Measurements from ENCODE around the gene IFT122.
A peak's percentile ranks its signal among the peaks of the same experiment; 100 is the strongest.
"Not testable (repeated sequence)": the region's sequence is repeated elsewhere in the genome, so short reads cannot be mapped to it uniquely, and the experiment has no call there.

Gene IFT122

GRCh38 chr3:129402616-129403015 lies 37.4 kb upstream of the IFT122 start:
- TF ChIP-seq POLR2AphosphoS5 (IDR thresholded peaks at IDR 0.05; ENCODE audit: low read depth, low read length) (no peak), SPI1 (IDR thresholded peaks at IDR 0.05; ENCODE audit: low read depth, low read length) (peak; percentile 58)
- DNase-seq (ENCODE audit: insufficient read length, low spot score) (no peak), FAIRE-seq (no peak)

- TF ChIP-seq TAF1 (IDR thresholded peaks at IDR 0.05; ENCODE audit: low read depth, low read length) (no peak), PAX5 (IDR thresholded peaks at IDR 0.05; ENCODE audit: insufficient read depth, low read length, severe bottlenecking) (no peak)
- FAIRE-seq: no peak
- no peak for DNase-seq (ENCODE audit: insufficient read length, low spot score)
These were observed 36.6 kb upstream of the IFT122 start for GRCh38 chr3:129403450-129403849.

- TF ChIP-seq SPI1 (IDR thresholded peaks at IDR 0.05; ENCODE audit: low read depth, low read length) (no peak), PAX5 (IDR thresholded peaks at IDR 0.05; ENCODE audit: insufficient read depth, low read length, severe bottlenecking) (no peak), POLR2A (IDR thresholded peaks at IDR 0.05; ENCODE audit: low read depth, low read length) (no peak), TAF1 (IDR thresholded peaks at IDR 0.05; ENCODE audit: low read depth, low read length) (no peak), POU2F2 (IDR thresholded peaks at IDR 0.05; ENCODE audit: low read depth, low read length) (no peak), POLR2AphosphoS5 (IDR thresholded peaks at IDR 0.05; ENCODE audit: low read depth, low read length) (no peak)
These were observed 35.9 kb upstream of the IFT122 start for GRCh38 chr3:129404130-129404529.

GRCh38 chr3:129404610-129405009 lies 35.4 kb upstream of the IFT122 start:
- no peak for TF ChIP-seq POLR2AphosphoS5 (IDR thresholded peaks at IDR 0.05; ENCODE audit: low read depth, low read length)
- no peak for TF ChIP-seq SPI1 (IDR thresholded peaks at IDR 0.05; ENCODE audit: low read depth, low read length)
- TF ChIP-seq PAX5 (IDR thresholded peaks at IDR 0.05; ENCODE audit: insufficient read depth, low read length, severe bottlenecking): no peak
- no peak for TF ChIP-seq TAF1 (IDR thresholded peaks at IDR 0.05; ENCODE audit: low read depth, low read length)
- no peak for TF ChIP-seq POU2F2 (IDR thresholded peaks at IDR 0.05; ENCODE audit: low read depth, low read length)
- TF ChIP-seq POLR2A (IDR thresholded peaks at IDR 0.05; ENCODE audit: low read depth, low read length): no peak
- DNase-seq (ENCODE audit: insufficient read length, low spot score) (no peak), FAIRE-seq (peak; percentile 84)

More at GRCh38 chr3:129404130-129404529, 35.9 kb upstream of the IFT122 start:
- FAIRE-seq (no peak), DNase-seq (ENCODE audit: insufficient read length, low spot score) (no peak)

- no peak for TF ChIP-seq SPI1 (IDR thresholded peaks at IDR 0.05; ENCODE audit: low read depth, low read length)
- FAIRE-seq (no peak), DNase-seq (ENCODE audit: insufficient read length, low spot score) (no peak)
These were observed 30.5 kb upstream of the IFT122 start for GRCh38 chr3:129409541-129409940.

- FAIRE-seq (no peak), DNase-seq (ENCODE audit: insufficient read length, low spot score) (no peak)
- TF ChIP-seq PAX5 (IDR thresholded peaks at IDR 0.05; ENCODE audit: insufficient read depth, low read length, severe bottlenecking) (no peak), SPI1 (IDR thresholded peaks at IDR 0.05; ENCODE audit: low read depth, low read length) (no peak), POLR2A (IDR thresholded peaks at IDR 0.05; ENCODE audit: low read depth, low read length) (no peak), POU2F2 (IDR thresholded peaks at IDR 0.05; ENCODE audit: low read depth, low read length) (no peak), POLR2AphosphoS5 (IDR thresholded peaks at IDR 0.05; ENCODE audit: low read depth, low read length) (no peak)
These were observed 29.1 kb upstream of the IFT122 start for GRCh38 chr3:129410971-129411370.

- TF ChIP-seq SPI1 (IDR thresholded peaks at IDR 0.05; ENCODE audit: low read depth, low read length) (no peak), POU2F2 (IDR thresholded peaks at IDR 0.05; ENCODE audit: low read depth, low read length) (no peak), POLR2A (IDR thresholded peaks at IDR 0.05; ENCODE audit: low read depth, low read length) (no peak), POLR2AphosphoS5 (IDR thresholded peaks at IDR 0.05; ENCODE audit: low read depth, low read length) (no peak), PAX5 (IDR thresholded peaks at IDR 0.05; ENCODE audit: insufficient read depth, low read length, severe bottlenecking) (no peak), TAF1 (IDR thresholded peaks at IDR 0.05; ENCODE audit: low read depth, low read length) (no peak)
- FAIRE-seq (no peak), DNase-seq (ENCODE audit: insufficient read length, low spot score) (no peak)
These were observed 27.4 kb upstream of the IFT122 start for GRCh38 chr3:129412542-129413198.

GRCh38 chr3:129413238-129413637 lies 26.8 kb upstream of the IFT122 start:
- not testable (repeated sequence) for DNase-seq (ENCODE audit: insufficient read length, low spot score)
- FAIRE-seq: peak; percentile 74

- TF ChIP-seq SPI1 (IDR thresholded peaks at IDR 0.05; ENCODE audit: low read depth, low read length): no peak
- TF ChIP-seq POLR2A (IDR thresholded peaks at IDR 0.05; ENCODE audit: low read depth, low read length): no peak
- peak; percentile 32 for TF ChIP-seq PAX5 (IDR thresholded peaks at IDR 0.05; ENCODE audit: insufficient read depth, low read length, severe bottlenecking)
- no peak for TF ChIP-seq POLR2AphosphoS5 (IDR thresholded peaks at IDR 0.05; ENCODE audit: low read depth, low read length)
- TF ChIP-seq TAF1 (IDR thresholded peaks at IDR 0.05; ENCODE audit: low read depth, low read length): no peak
- TF ChIP-seq POU2F2 (IDR thresholded peaks at IDR 0.05; ENCODE audit: low read depth, low read length): 0 out of 2 replicates have a peak, but pooled peaks have one; percentile 33
- DNase-seq (ENCODE audit: insufficient read length, low spot score) (peak; percentile 39), FAIRE-seq (peak; percentile 85)
These were observed 26.1 kb upstream of the IFT122 start for GRCh38 chr3:129413687-129414506.

- TF ChIP-seq PAX5 (IDR thresholded peaks at IDR 0.05; ENCODE audit: insufficient read depth, low read length, severe bottlenecking): no peak
- TF ChIP-seq POLR2A (IDR thresholded peaks at IDR 0.05; ENCODE audit: low read depth, low read length): no peak
- TF ChIP-seq POLR2AphosphoS5 (IDR thresholded peaks at IDR 0.05; ENCODE audit: low read depth, low read length): no peak
- no peak for TF ChIP-seq TAF1 (IDR thresholded peaks at IDR 0.05; ENCODE audit: low read depth, low read length)
- no peak for TF ChIP-seq SPI1 (IDR thresholded peaks at IDR 0.05; ENCODE audit: low read depth, low read length)
- no peak for TF ChIP-seq POU2F2 (IDR thresholded peaks at IDR 0.05; ENCODE audit: low read depth, low read length)
- FAIRE-seq (no peak), DNase-seq (ENCODE audit: insufficient read length, low spot score) (no peak)
These were observed 24.6 kb upstream of the IFT122 start for GRCh38 chr3:129415378-129415777.

All from GM12891 (cell line).